GM21447 (cell line): Measurements from ENCODE around the gene KBTBD6.
"Not testable (repeated sequence)": the region's sequence is repeated elsewhere in the genome, so short reads cannot be mapped to it uniquely, and the experiment has no call there.

Experiments
- ATAC-seq: cut with Tn5 transposase; IDR thresholded peaks from one replicate; pipeline ENCODE4 v1.9.1; 2021; ENCODE audit not compliant: unreplicated experiment

The KBTBD6 gene

GRCh38 chr13:41136396-41137031, 3.9 kb upstream of the KBTBD6 start:
- no peak for ATAC-seq

DNA sequence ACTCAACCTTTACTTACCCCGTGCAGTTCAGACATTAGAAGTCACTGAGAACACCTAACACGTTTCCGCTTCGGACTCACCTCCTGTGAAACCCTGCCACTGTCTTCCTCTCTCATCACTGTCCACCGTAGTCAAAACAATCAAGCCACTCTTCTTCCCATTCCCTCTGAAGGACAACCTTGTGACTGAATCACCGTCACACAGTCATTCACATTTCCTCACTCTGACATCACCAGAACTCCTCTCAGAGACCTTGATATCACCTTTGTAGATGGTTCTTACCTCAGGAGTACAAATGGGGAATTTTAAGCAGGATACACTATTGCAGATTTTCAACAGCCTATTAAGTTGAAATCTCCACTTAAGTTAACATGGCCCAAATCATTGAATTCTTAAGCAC, 1.3 kb upstream of the KBTBD6 start:
- ATAC-seq = no peak

DNA sequence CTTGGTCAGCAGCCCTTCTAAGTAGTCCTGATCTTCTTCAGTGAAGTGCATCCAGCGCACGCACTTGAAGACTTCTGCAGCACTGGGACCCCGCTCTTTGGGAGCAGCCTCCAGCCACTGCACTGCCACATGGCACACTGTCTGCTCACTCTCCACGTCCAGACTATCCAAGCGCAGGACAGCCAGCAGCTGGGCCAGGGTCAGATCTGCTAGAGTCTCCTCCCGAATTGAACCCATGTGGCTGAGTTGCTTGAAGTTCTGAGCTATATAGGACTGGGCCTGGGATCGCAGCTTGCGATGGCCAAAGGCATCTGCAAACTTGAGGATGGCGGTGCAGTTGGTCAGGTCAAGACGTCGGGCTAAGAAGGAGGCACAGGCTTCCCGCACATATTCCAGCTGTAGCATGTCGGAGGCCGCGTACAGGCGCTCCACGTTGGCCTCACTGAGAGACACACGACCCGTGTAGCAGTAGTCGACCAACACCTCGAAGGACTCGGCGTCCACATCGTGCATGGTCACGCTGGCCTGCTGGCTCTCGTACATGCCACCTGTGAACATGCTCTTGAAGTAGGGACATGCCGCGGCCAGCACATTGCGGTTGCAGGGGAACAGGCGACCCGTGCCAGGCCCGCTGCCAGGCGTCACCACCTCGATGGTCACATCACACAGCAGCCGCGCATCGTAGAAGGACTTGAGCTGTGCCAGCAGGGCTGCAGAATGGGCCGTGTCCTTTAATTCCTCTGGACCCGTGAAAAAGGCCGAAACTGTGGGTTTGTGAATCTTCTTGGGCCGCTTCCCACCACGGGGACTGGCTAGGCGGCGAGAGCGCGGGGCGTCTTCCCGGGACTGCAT, 716 bp downstream of the KBTBD6 start:
- not testable (repeated sequence) for ATAC-seq

GRCh38 chr13:41131189-41131588, 1.4 kb downstream of the KBTBD6 start:
- not testable (repeated sequence) for ATAC-seq

- ATAC-seq = no peak
These were observed 2.2 kb downstream of the KBTBD6 start for GRCh38 chr13:41130356-41130755.

GRCh38 chr13:41127701-41128100, 4.9 kb downstream of the KBTBD6 start:
- no peak for ATAC-seq

DNA sequence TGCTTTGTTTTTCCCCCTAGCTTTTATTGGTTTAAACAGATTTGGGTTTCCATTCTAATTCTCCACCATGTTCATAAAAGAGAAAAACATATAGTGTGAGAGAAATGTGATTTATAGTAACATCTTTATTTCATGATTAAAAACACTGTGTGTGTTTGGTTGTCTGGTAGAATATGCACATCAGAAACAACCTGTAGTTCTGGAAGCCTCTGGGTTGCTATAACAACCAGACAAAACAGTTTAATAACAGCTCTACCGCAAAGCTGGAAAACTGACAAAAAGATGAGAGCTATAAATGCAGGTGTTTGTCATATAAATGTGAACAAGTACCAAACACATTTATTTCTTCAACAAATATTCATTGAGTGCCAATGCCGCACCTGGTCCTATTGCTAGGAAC, 9.8 kb downstream of the KBTBD6 start:
- no peak for ATAC-seq

GRCh38 chr13:41117869-41118268, 14.7 kb downstream of the KBTBD6 start:
- no peak for ATAC-seq

DNA sequence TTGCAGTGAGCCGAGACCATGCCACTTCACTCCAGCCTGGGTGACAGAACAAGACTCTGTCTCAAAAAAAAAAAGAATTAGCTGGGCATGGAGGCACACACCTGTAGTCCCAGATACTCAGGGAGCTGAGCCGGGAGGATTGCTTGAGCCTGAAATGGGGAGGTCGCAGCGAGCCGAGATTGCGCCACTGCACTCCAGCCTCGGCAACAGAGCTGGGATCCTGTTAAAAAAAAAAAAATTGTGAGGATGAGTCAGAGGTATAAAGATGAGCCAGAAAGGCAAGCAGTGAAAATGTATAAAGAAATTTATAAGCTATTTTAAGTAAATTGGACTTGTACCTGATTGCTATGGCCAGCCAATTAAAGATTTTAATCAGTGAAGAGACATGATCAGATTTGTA, 21.1 kb downstream of the KBTBD6 start:
- no peak for ATAC-seq

- no peak for ATAC-seq
These were observed 25.0 kb downstream of the KBTBD6 start for GRCh38 chr13:41107584-41108014.

- ATAC-seq = no peak
These were observed 25.5 kb downstream of the KBTBD6 start for GRCh38 chr13:41107104-41107571.

GRCh38 chr13:41099986-41100385, 32.6 kb downstream of the KBTBD6 start:
- ATAC-seq = no peak

GRCh38 chr13:41098761-41099160, 33.8 kb downstream of the KBTBD6 start:
- ATAC-seq = no peak

DNA sequence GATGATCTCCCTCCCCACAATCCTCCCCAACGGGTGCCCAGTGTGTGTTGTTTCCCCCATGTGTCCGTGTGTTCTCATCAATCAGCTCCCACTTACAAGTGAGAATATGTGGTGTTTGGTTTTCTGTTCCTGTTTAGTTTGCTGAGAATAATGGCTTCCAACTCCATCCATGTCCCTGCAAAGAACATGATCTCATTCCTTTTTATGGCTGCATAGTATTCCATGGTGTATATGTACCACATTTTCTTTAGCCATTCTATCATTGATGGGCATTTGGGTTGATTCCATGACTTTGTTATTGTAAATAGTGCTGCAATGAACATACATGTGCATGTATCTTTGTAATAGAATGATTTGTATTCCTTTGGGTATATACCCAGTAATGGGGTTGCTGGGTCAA, 36.9 kb downstream of the KBTBD6 start:
- ATAC-seq = not testable (repeated sequence)

DNA sequence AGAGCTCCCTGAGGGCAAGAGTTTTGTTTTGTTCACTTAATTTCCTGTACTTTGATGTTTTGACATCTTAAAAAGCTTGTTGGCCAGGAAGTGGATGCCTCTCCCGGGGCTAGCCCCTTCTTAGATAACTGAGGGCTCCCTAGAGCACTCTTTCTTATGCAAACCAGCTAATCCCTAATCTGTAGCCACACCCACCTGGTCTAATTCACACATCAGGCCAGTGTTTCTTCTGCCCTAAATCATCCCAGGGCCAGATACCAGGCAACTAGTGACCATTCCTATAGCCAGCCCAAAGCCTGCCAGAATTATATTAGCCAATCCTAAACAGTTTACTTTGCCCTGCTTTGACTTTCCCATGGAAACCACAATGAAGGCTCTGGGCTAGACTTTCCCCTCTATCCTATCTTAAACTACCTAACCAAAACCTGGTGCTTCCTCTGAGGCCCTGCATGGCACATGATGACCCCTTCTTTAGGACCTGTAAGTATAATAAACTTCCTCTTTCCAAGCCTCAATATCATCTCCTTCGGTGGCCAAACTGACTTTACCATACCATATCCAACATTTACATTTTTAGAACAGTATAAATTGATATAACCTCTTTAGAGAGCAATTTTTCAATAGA, 46.5 kb downstream of the KBTBD6 start:
- no peak for ATAC-seq

- no peak for ATAC-seq
These were observed 52.9 kb downstream of the KBTBD6 start for GRCh38 chr13:41079725-41080124.
